ENCODE results near the gene ZNF423.

ZNF423 gene

GRCh38 chr16:49484936-49485335 is 371.0 kb downstream of the ZNF423 start:
- H3K79me2 ChIP-seq (ENCODE audit: control insufficient read depth, low read length), result no peaks in the 10 kb centered on the region
- H3K4me1 ChIP-seq (ENCODE audit: control insufficient read depth, low read length), result no peaks in the 10 kb centered on the region
- H4K20me1 ChIP-seq (ENCODE audit: control insufficient read depth, insufficient read depth, low read depth, low read length), result no peaks in the 10 kb centered on the region
- peaks cover 6% of the 10 kb centered on the region for H3K27me3 ChIP-seq (ENCODE audit: control insufficient read depth, low read length)
- no peaks in the 10 kb centered on the region for H3K9me2 ChIP-seq (replicated peaks; ENCODE audit: control insufficient read depth, low read length)
- no peaks in the 10 kb centered on the region for H3F3A ChIP-seq (ENCODE audit: control insufficient read depth, insufficient read depth)
- H3K4me3 ChIP-seq (ENCODE audit: low read length), result no peak overlapping the region
- no peak overlapping the region for H3K4me2 ChIP-seq (ENCODE audit: low read length)
- TF ChIP-seq EZH2phosphoT487 (IDR thresholded peaks at IDR 0.05; ENCODE audit: borderline replicate concordance, low read length) (no peak), CTCF (IDR thresholded peaks at IDR 0.05; ENCODE audit: low read depth, low read length, poor library complexity, severe bottlenecking) (no peak)
- H3K9me3 ChIP-seq (ENCODE audit: control insufficient read depth, insufficient read depth, low read length), result no peaks in the 10 kb centered on the region
- H3K36me3 ChIP-seq (ENCODE audit: control insufficient read depth, low read length), result no peaks in the 10 kb centered on the region
- H3K27ac ChIP-seq (ENCODE audit: low read depth, low read length), result no peak overlapping the region

- H3K36me3 ChIP-seq (ENCODE audit: control insufficient read depth, low read length), result no peaks in the 10 kb centered on the region
- H3K79me2 ChIP-seq (ENCODE audit: control insufficient read depth, low read length), result no peaks in the 10 kb centered on the region
- H4K20me1 ChIP-seq (ENCODE audit: control insufficient read depth, insufficient read depth, low read depth, low read length), result no peaks in the 10 kb centered on the region
- H3K27me3 ChIP-seq (ENCODE audit: control insufficient read depth, low read length), result peaks cover 6% of the 10 kb centered on the region
- H3K4me1 ChIP-seq (ENCODE audit: control insufficient read depth, low read length), result no peaks in the 10 kb centered on the region
- H3K9me2 ChIP-seq (replicated peaks; ENCODE audit: control insufficient read depth, low read length), result no peaks in the 10 kb centered on the region
- no peaks in the 10 kb centered on the region for H3F3A ChIP-seq (ENCODE audit: control insufficient read depth, insufficient read depth)
- H3K9me3 ChIP-seq (ENCODE audit: control insufficient read depth, insufficient read depth, low read length), result no peaks in the 10 kb centered on the region
- H3K4me2 ChIP-seq (ENCODE audit: low read length), result no peak overlapping the region
- H3K4me3 ChIP-seq (ENCODE audit: low read length), result no peak overlapping the region
- TF ChIP-seq EZH2phosphoT487 (IDR thresholded peaks at IDR 0.05; ENCODE audit: borderline replicate concordance, low read length) (no peak), CTCF (IDR thresholded peaks at IDR 0.05; ENCODE audit: low read depth, low read length, poor library complexity, severe bottlenecking) (no peak)
- no peak overlapping the region for H3K27ac ChIP-seq (ENCODE audit: low read depth, low read length)
Observed at GRCh38 chr16:49484451-49484849, 371.5 kb downstream of the ZNF423 start.

- Histone ChIP-seq H3K36me3 (ENCODE audit: control insufficient read depth, low read length) (no peaks in the 10 kb centered on the region), H3K4me2 (ENCODE audit: low read length) (no peak overlapping the region), H3K4me3 (ENCODE audit: low read length) (no peak overlapping the region), H3K4me1 (ENCODE audit: control insufficient read depth, low read length) (no peaks in the 10 kb centered on the region), H3F3A (ENCODE audit: control insufficient read depth, insufficient read depth) (no peaks in the 10 kb centered on the region), H3K9me2 (replicated peaks; ENCODE audit: control insufficient read depth, low read length) (no peaks in the 10 kb centered on the region), H3K79me2 (ENCODE audit: control insufficient read depth, low read length) (no peaks in the 10 kb centered on the region), H3K9me3 (ENCODE audit: control insufficient read depth, insufficient read depth, low read length) (no peaks in the 10 kb centered on the region), H3K27ac (ENCODE audit: low read depth, low read length) (no peak overlapping the region), H4K20me1 (ENCODE audit: control insufficient read depth, insufficient read depth, low read depth, low read length) (no peaks in the 10 kb centered on the region), H3K27me3 (ENCODE audit: control insufficient read depth, low read length) (peaks cover 6% of the 10 kb centered on the region)
- TF ChIP-seq CTCF (IDR thresholded peaks at IDR 0.05; ENCODE audit: low read depth, low read length, poor library complexity, severe bottlenecking) (no peak), EZH2phosphoT487 (IDR thresholded peaks at IDR 0.05; ENCODE audit: borderline replicate concordance, low read length) (no peak)
Observed at GRCh38 chr16:49483651-49484450, 372.1 kb downstream of the ZNF423 start.

Measured in DOHH2 (cell line).